Activated CD8-positive, alpha-beta memory T cell treated with anti-CD3 and anti-CD28 coated beads for 36 hours (primary cell): ENCODE data around the gene GCC2. TPM values are rescaled to one million over a fixed set of nuclear protein-coding genes. Genes with fewer than 3 reads are reported as not detected.
"Not testable (repeated sequence)": the region's sequence is repeated elsewhere in the genome, so short reads cannot be mapped to it uniquely, and the experiment has no call there.

ENCODE experiments used
- CTCF ChIA-PET: fragments of 350-600 bp; sonication (Branson Sonifier 250); formaldehyde crosslinking; loops from one replicate; lab custom pipeline; 2021; ENCODE audit warnings: antibody characterized with exemption; lab: Charles Lee
- POLR2A ChIA-PET: fragments of 350-600 bp; sonication (Branson Sonifier 250); formaldehyde crosslinking; loops from one replicate; lab custom pipeline; 2021; ENCODE audit warnings: antibody characterized with exemption; lab: Charles Lee
- total RNA-seq, 2 experiments: library from RNA; stranded (reverse); gene quantifications; one replicate each; pipeline ENCODE4 v1.2.3, GENCODE V29; 2021

The GCC2 gene
- total RNA-seq, 2 experiments from 2014 or later = 33.5 to 42.6 TPM

DNA sequence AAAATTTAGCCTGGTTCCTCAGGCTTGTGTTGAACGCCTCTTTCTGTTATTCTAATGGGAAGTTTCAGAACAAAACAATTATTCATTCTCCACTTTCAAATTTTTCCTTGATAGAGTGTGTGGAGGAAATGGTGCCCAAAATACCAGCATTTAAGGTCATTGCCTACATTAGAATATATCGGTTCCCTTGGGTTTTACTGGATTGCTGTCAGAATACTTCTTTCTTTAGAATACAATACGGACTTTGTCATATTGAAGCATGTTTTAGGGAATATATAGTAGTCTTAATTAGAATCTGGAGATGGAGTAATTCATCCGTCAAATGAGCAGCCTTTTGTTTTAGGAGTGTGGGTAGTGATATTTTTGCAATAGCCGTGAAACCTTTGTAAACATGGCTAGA lies 98.6 kb downstream of the GCC2 start:
- ChIA-PET POLR2A (no interaction called here), CTCF (no interaction called here)

DNA sequence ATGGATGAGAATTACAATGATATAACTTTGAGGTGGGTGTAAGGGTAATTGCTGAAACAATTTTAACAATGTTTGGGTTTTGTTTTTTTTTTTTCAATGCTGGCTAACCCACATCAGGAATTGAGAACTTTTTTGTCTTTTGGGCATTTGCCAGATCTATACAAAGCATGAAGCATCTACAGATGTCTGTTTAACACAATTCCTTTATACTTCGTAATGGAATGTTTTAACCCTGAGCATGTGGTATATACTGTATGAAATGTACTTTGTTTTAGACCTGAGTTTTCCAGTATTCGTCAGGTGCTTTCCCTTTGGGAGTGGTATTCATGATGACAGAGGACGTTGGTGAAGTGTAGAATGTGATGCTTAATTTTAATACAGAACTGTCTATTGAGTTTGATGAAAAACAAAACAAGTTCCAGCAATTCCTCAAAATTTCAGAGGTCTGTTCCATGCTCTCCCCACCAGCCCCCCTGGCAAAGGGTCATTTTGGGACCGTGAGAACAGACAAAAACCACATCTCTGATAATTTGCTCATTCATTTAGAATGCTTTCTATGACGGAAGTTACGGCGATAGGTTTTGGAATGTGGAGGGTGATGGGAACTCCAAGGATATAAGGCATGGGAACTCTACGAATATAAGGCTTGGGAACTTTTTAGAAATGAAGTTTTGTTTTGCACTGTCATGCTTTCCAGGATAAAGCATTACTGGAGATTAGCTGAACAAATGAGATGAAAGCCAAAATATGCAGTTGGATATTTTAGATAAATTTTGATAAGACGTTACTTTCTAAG lies 99.4 kb downstream of the GCC2 start:
- POLR2A ChIA-PET = no interaction called here
- CTCF ChIA-PET = no interaction called here

DNA sequence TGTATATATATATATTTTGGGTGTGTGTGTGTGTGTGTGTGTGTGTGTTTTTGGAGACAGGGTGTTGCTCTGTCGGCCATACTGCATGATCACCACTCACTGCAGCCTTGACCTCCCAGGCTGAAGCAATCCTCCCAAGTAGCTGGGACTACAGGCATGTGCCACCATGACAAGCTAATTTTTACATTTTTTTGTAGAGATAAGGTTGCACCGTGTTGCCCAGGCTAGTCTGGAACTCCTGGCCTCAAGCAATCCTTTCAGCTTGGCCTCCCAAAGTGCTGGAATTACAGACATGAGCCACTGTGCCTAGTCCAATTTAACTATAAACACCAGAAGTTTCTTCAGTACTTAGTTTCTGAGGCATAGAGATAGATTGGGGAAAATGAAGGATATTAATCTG lies 103.6 kb downstream of the GCC2 start:
- POLR2A ChIA-PET = no interaction called here
- CTCF ChIA-PET = no interaction called here

DNA sequence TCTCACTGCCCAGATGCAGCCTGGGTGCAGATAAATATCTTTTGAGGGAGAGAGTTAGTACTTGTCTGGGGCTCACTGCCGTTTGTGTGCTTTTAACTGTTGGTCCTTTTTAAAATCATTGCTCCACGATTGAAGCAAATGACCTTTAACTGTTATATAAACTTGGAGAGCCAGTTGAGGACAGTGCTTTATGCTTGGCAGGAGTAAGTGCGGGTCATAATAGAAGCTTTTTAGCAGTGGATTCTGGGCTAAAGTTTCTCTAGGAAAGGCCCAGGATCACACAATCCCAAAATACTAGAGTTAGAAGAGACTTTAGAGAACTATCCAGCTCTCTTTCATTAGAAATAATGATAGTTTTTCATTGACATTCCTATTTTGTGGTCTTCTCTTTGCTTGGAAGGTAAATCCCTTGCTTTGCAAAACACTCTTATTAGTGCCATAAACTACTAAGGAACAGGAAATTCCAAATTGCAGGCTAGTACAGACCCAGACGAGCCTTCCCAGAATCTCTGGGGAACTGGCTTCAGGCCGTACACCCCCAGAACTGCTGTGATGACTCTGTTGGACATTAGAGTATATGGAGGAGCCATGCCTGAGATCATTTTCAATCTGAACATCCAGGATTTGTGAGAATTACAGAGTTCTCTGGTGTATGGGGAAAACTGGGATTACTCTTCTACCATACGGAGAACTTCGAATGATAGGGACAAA lies 104.4 kb downstream of the GCC2 start:
- CTCF ChIA-PET = no interaction called here
- POLR2A ChIA-PET = no interaction called here

DNA sequence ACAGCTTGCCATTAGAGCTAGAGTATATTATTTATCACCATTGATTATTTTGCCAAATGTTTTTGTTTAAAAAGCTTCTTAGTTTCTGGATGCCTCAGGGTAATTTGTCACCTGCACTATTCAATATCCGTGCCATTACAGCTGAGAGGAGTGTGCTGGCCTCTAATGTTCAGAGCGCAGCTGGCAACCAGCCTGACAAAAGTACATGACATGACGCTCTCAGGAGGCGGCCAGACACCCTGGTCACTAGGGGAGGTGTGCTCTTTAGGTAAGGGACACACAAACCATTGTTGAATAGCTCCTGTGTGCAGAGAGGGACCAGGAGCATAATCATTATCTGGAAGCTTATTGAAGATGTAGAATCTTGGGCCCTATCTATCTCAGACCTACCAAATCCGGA lies 105.5 kb downstream of the GCC2 start:
- ChIA-PET CTCF (no interaction called here), POLR2A (no interaction called here)

DNA sequence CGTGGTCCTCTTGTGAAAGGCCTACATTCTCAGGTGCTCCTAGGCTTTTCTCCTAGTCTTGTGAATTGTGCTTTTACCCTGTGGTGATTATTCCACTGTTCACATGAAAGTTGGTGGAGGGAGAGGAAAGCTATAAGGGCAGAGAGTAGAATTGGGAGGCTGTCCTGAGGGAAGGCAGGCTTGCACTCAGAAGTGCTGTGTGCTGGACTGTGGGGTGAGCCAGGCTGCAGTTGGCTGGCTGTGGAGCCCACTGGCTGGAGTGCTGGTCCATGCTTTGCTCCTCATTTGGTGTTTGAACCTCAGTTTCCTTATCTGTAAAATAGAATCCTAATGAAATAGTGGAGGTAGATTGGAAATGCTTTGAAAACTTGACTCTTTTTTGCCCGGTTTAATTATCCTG lies 106.6 kb downstream of the GCC2 start:
- ChIA-PET POLR2A (interaction anchor here (0.6 kb wide), 1 partner anchor 22 kb away, joined by 3 read pairs; no protein-coding TSS in a partner anchor), CTCF (no interaction called here)

DNA sequence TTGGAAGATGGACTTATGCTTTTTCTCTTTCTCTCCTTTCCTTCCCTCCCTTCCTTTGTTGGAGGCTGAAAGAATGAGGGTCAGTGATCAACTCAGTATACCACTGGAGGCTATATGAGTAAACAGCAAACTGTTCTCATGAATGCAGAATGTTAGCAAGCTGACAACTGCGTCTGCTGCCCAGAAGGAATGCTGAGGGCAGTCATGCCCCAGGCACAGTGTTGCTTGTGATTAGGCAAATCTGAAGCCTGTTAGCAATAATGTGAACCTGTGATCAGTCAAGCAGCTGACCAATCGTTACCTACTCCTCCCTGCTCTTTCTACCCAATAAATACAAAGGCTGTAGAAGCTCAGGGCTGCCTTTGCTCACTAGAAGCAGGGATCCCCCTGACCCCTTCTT lies 107.6 kb downstream of the GCC2 start:
- POLR2A ChIA-PET = not testable (repeated sequence)

More for the DNA sequence above, 107.6 kb downstream of the GCC2 start:
- CTCF ChIA-PET = not testable (repeated sequence)

Other genes with a start within 250 kb of the GCC2 start
- not detected for gene SULT1C3, start 209.2 kb upstream of the GCC2 start, total RNA-seq
- gene SULT1C2, start 160.3 kb upstream of the GCC2 start, total RNA-seq = not detected
- not detected for gene SULT1C4, start 71.3 kb upstream of the GCC2 start, total RNA-seq
- gene LIMS1, start 85.3 kb downstream of the GCC2 start, total RNA-seq = 10 to 100 TPM; 47.4 to 52.2 TPM